ENCODE data around the gene ADGRG2.
"Not testable (repeated sequence)": the region's sequence is repeated elsewhere in the genome, so short reads cannot be mapped to it uniquely, and the experiment has no call there.

ADGRG2 gene

GRCh38 chrX:19005909-19006308, 116.4 kb downstream of the ADGRG2 start:
- no peak for DNase-seq (ENCODE audit: low spot score)

- no peak for DNase-seq (ENCODE audit: low spot score)
These were observed 118.5 kb downstream of the ADGRG2 start for GRCh38 chrX:19003756-19004155.

GRCh38 chrX:18998653-18999052, 123.6 kb downstream of the ADGRG2 start:
- no peak for DNase-seq (ENCODE audit: low spot score)

- no peak for DNase-seq (ENCODE audit: low spot score)
These were observed 124.4 kb downstream of the ADGRG2 start for GRCh38 chrX:18997916-18998315.

- no peak for DNase-seq (ENCODE audit: low spot score)
These were observed 125.7 kb downstream of the ADGRG2 start for GRCh38 chrX:18996536-18996935.

GRCh38 chrX:18995221-18995620, 127.0 kb downstream of the ADGRG2 start:
- no peak for DNase-seq (ENCODE audit: low spot score)

- no peak for DNase-seq (ENCODE audit: low spot score)
These were observed 127.6 kb downstream of the ADGRG2 start for GRCh38 chrX:18994713-18995112.

- no peak for DNase-seq (ENCODE audit: low spot score)
These were observed 129.4 kb downstream of the ADGRG2 start for GRCh38 chrX:18992829-18993228.

- no peak for DNase-seq (ENCODE audit: low spot score)
These were observed 137.2 kb downstream of the ADGRG2 start for GRCh38 chrX:18985186-18985435.

- peak; percentile 78 for DNase-seq (ENCODE audit: low spot score)
These were observed 137.7 kb downstream of the ADGRG2 start for GRCh38 chrX:18984381-18985185.

GRCh38 chrX:18983666-18984380, 138.4 kb downstream of the ADGRG2 start, which contains the start of gene PHKA2:
Gene PHKA2 (minus strand): TSS chrX:18984114. CDS start chrX:18983932, 182 bp downstream.
- peak; percentile 21 for DNase-seq (ENCODE audit: low spot score)

GRCh38 chrX:18981124-18981807, 141.0 kb downstream of the ADGRG2 start:
- no peak for DNase-seq (ENCODE audit: low spot score)

- DNase-seq (ENCODE audit: low spot score), result not testable (repeated sequence)
These were observed 142.0 kb downstream of the ADGRG2 start for GRCh38 chrX:18980262-18980661.

- no peak for DNase-seq (ENCODE audit: low spot score)
These were observed 147.3 kb downstream of the ADGRG2 start for GRCh38 chrX:18974993-18975392.

- DNase-seq (ENCODE audit: low spot score), result no peak
These were observed 148.6 kb downstream of the ADGRG2 start for GRCh38 chrX:18973527-18974192.

- no peak for DNase-seq (ENCODE audit: low spot score)
These were observed 150.8 kb downstream of the ADGRG2 start for GRCh38 chrX:18971506-18971905.

GRCh38 chrX:18970465-18970864, 151.8 kb downstream of the ADGRG2 start:
- DNase-seq (ENCODE audit: low spot score), result no peak

GRCh38 chrX:18966624-18967023, 155.6 kb downstream of the ADGRG2 start:
- no peak for DNase-seq (ENCODE audit: low spot score)

GRCh38 chrX:18964901-18965300, 157.4 kb downstream of the ADGRG2 start:
- no peak for DNase-seq (ENCODE audit: low spot score)

GRCh38 chrX:18964026-18964425, 158.2 kb downstream of the ADGRG2 start:
- DNase-seq (ENCODE audit: low spot score), result no peak

- no peak for DNase-seq (ENCODE audit: low spot score)
These were observed 159.9 kb downstream of the ADGRG2 start for GRCh38 chrX:18962329-18962728.

- DNase-seq (ENCODE audit: low spot score), result peak; percentile 27
These were observed 160.6 kb downstream of the ADGRG2 start for GRCh38 chrX:18961686-18962085.
